GM21526 (cell line): ENCODE measurements around the gene LSM3.
A peak's percentile ranks its signal among the peaks of the same experiment; 100 is the strongest.

Source experiments
- ATAC-seq: cut with Tn5 transposase; IDR thresholded peaks from one replicate; pipeline ENCODE4 v1.9.1; 2021; ENCODE audit warnings: moderate library complexity; ENCODE audit not compliant: unreplicated experiment, low FRiP score

Gene LSM3

GRCh38 chr3:14142567-14143270 is 35.9 kb upstream of the LSM3 start:
- ATAC-seq, result no peak

GRCh38 chr3:14143271-14144225 is 35.1 kb upstream of the LSM3 start:
- ATAC-seq, result no peak

GRCh38 chr3:14144423-14145075 is 34.1 kb upstream of the LSM3 start:
- peak; percentile 89 for ATAC-seq

- ATAC-seq, result no peak
Measured at GRCh38 chr3:14145236-14145635, 33.4 kb upstream of the LSM3 start.

- ATAC-seq, result no peak
Measured at GRCh38 chr3:14145670-14146380, 32.8 kb upstream of the LSM3 start.

GRCh38 chr3:14146381-14147065 is 32.1 kb upstream of the LSM3 start:
- no peak for ATAC-seq

- no peak for ATAC-seq
Measured at GRCh38 chr3:14147066-14147435, 31.6 kb upstream of the LSM3 start.

- no peak for ATAC-seq
Measured at GRCh38 chr3:14147617-14148016, 31.0 kb upstream of the LSM3 start.

- no peak for ATAC-seq
Measured at GRCh38 chr3:14148041-14148985, 30.3 kb upstream of the LSM3 start.

- ATAC-seq, result no peak
Measured at GRCh38 chr3:14150078-14150477, 28.5 kb upstream of the LSM3 start.

GRCh38 chr3:14150491-14151230 is 28.0 kb upstream of the LSM3 start:
- ATAC-seq, result no peak

DNA sequence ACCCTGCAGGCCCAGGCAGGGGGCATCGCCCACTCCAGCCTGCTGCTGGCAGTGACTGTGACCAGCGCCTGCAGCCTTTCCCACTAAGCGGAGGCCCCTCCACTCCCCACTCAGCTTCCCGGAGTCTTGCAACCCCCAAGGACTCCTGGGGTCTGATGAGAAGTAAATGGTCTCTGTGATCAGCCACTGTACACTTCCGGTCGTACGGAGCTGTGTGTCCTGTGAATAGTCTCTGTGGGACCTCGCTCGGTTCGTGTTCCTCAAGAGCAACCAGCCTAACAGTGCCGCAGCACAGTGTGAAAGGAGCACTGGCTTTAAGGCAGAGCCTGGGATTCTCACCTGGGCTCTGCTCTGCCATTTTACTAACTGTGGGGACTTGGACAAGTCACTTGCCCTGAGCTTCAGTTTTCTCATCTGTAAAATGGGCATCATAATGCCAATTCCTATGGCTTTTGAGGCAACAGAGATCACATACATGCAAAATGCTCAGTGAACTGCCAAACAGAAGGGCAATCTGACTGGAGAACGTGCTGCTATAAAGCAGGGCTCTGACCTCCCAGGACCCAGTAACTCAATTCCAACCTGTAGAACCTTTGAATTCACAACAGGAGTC is 27.0 kb upstream of the LSM3 start:
- ATAC-seq, result no peak

DNA sequence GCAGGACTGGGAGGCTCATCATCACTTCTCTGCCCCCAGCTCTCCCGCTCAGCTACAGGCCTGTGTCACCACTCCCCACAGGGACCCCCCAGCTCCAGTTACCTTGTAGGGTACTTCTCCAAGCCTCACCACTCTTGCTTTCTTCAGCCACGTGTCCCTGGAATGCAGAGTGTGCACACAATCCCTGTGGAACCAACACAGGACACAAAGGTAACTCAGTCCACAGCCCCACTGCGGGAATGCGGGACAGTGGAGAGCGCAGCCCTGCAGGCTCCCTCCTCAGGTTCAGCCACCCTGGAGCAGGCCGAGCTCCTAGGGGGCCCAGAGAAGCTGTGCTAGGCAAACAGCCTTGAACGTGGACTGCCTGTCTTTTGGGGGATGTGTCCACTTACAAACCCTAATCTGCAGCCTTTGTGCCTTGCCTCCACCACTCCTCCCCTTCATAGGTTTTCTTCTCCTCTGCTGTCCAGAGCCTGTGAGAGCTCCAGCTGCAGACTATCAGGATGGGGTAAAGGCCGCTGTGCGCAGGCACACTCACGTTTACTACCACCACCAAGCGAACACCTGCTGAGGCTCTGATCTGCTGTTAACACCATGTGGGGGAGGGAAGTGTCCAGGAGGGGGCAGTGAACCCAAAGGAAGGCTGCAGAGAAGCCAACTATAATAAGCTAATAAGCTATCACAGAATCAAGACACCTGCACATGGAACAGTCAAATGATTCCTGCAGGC is 26.2 kb upstream of the LSM3 start:
- ATAC-seq, result no peak

DNA sequence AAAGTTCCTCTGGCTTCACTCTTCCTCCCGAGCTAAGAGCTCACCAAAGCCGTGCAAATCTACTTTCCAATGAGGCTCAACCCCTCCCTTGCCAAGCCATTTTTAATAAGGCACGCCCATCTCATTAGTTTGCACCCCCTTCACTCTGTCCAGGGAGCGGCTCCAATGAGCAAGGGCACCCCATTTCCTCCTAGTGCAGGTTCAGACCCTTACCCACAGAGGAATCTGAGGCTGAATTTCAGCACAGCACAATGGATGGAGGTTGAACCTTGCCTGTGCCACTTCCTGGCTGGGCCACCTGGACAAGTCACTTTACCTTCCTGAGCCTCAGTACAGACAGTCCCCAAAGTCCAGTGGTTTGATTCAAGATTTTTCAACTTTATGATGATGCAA is 25.7 kb upstream of the LSM3 start:
- ATAC-seq, result no peak

DNA sequence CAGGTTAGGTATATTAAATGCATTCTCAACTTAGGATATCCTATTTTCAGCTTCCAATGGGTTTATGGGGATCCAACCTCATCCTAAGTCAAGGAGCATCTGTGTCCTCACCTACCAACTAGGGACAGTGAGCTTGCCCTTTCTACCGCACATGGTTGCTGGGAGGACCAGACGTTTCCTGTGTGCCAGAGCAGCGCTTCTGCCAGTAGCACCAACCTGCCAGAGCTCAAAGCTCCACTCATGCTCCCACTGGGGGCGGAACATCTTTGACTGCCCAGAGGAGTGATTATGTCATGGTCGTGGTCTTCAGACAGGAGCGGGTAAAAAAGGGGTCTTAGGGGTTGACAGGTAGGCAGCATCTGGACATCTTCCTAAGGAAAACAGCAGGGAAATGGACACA is 25.0 kb upstream of the LSM3 start:
- ATAC-seq, result no peak

- ATAC-seq, result no peak
Measured at GRCh38 chr3:14154276-14154675, 24.3 kb upstream of the LSM3 start.

DNA sequence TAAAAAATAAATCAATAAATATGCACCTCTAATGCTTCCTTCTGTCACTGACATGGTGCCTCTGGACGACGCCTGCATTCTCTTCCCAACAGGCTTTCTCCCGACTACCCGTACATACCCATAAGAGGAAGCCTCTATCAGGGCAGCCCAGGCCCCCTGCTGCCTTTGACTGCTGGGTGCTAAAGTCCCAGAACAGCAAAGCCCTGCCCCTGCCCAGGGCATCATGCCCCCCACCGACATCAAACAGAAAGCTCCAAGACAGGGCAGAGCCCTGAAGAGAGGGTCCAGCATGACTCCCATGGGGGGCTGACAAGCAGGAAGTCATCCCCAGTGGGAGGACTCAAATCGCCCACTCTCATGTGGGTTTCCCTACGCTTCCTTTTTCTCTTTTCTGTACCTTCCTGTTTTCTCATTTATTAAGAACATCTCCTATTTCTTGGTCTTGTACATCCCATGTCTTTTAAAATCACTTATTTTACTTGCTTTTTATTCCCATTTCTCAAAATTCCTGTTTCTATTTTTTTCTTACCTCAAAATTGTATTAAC is 23.6 kb upstream of the LSM3 start:
- no peak for ATAC-seq
